Brain microvascular endothelial cell (primary cell): ENCODE measurements around the gene STS.

ENCODE experiments used
- DNase-seq: peaks from one replicate; pipeline ENCODE4 v3.0.0-alpha.2; 2020
- H3K27ac ChIP-seq: fragments of 250-450 bp; sonication (Bioruptor Pico); 2 replicates; pipeline ENCODE4 v1.5.1; 2020; ENCODE audit warnings: mild to moderate bottlenecking, moderate library complexity
- H3K27me3 ChIP-seq: fragments of 250-450 bp; sonication (Bioruptor Pico); replicated peaks from 2 replicates; pipeline ENCODE4 v1.5.1; 2020; ENCODE audit warnings: mild to moderate bottlenecking
- H3K36me3 ChIP-seq: fragments of 250-450 bp; sonication (Bioruptor Pico); replicated peaks from 2 replicates; pipeline ENCODE4 v1.5.1; 2020; ENCODE audit warnings: mild to moderate bottlenecking
- H3K4me3 ChIP-seq: 2 replicates; pipeline ENCODE4 v1.5.1; 2011; ENCODE audit warnings: low read depth, mild to moderate bottlenecking, control low read depth, low read length, moderate library complexity
- in situ Hi-C: cut with HindIII; loops from 2 replicates; pipeline ENCODE4 v1.10.0; 2017; ENCODE audit warnings: low sequenced_read_pairs, low pct_ligation_motif_present
- TF ChIP-seq, protein P1 (sequence below): IDR thresholded peaks from 2 replicates; pipeline ENCODE4 v1.5.1; 2011; ENCODE audit warnings: low read depth, mild to moderate bottlenecking, moderate library complexity, low read length, control low read depth, inconsistent platforms; ENCODE audit errors: missing control alignments

Gene STS, protein sequence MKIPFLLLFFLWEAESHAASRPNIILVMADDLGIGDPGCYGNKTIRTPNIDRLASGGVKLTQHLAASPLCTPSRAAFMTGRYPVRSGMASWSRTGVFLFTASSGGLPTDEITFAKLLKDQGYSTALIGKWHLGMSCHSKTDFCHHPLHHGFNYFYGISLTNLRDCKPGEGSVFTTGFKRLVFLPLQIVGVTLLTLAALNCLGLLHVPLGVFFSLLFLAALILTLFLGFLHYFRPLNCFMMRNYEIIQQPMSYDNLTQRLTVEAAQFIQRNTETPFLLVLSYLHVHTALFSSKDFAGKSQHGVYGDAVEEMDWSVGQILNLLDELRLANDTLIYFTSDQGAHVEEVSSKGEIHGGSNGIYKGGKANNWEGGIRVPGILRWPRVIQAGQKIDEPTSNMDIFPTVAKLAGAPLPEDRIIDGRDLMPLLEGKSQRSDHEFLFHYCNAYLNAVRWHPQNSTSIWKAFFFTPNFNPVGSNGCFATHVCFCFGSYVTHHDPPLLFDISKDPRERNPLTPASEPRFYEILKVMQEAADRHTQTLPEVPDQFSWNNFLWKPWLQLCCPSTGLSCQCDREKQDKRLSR

GRCh38 chrX:7147413-7147977 is at the start of gene STS:
TSS of gene STS (plus strand) at chrX:7147712. CDS start at chrX:7253200, 105,488 bp downstream.
- no peak for DNase-seq
- TF ChIP-seq, protein P1, sequence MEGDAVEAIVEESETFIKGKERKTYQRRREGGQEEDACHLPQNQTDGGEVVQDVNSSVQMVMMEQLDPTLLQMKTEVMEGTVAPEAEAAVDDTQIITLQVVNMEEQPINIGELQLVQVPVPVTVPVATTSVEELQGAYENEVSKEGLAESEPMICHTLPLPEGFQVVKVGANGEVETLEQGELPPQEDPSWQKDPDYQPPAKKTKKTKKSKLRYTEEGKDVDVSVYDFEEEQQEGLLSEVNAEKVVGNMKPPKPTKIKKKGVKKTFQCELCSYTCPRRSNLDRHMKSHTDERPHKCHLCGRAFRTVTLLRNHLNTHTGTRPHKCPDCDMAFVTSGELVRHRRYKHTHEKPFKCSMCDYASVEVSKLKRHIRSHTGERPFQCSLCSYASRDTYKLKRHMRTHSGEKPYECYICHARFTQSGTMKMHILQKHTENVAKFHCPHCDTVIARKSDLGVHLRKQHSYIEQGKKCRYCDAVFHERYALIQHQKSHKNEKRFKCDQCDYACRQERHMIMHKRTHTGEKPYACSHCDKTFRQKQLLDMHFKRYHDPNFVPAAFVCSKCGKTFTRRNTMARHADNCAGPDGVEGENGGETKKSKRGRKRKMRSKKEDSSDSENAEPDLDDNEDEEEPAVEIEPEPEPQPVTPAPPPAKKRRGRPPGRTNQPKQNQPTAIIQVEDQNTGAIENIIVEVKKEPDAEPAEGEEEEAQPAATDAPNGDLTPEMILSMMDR, result no peak
- in situ Hi-C loops, result no loop called here
- H3K4me3 ChIP-seq, result peak within 1 kb of the TSS; percentile 89
- H3K27ac ChIP-seq, result peak within 1 kb of the TSS; percentile 57
- H3K36me3 ChIP-seq, result no peaks in the 10 kb centered on the region
- H3K27me3 ChIP-seq, result no peaks in the 10 kb centered on the region

DNA sequence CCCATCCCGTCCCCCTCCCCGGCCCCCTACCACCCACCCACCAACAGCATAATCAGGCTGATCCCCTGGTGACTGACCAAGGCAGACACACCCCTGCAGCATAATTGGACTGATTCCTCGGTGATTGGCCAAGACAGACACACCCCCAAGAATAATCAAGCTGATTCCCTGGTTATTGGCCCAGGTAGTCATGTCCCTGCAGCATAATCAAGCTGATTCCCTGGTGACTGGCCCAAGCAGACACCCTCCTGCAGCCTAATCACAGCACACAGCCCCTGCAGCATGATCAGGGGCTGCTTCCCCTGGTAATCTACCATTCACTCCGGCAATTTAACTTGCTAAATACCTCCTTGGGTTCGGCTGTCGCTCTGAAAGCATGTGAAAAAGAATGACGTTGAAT is 47.5 kb upstream of the STS start:
- no peak for DNase-seq
- no peaks in the 10 kb centered on the region for H3K36me3 ChIP-seq
- no peaks in the 10 kb centered on the region for H3K27me3 ChIP-seq
- H3K4me3 ChIP-seq, result no peak overlapping the region
- TF ChIP-seq, protein P1, result no peak
- H3K27ac ChIP-seq, result no peak overlapping the region
- in situ Hi-C loops, result no loop called here

- in situ Hi-C loops, result no loop called here
- no peak for DNase-seq
- Histone ChIP-seq H3K27me3 (no peaks in the 10 kb centered on the region), H3K4me3 (no peak overlapping the region), H3K36me3 (no peaks in the 10 kb centered on the region), H3K27ac (no peak overlapping the region)
- TF ChIP-seq, protein P1, result no peak
Observed at GRCh38 chrX:7102119-7102518, 45.4 kb upstream of the STS start.

DNA sequence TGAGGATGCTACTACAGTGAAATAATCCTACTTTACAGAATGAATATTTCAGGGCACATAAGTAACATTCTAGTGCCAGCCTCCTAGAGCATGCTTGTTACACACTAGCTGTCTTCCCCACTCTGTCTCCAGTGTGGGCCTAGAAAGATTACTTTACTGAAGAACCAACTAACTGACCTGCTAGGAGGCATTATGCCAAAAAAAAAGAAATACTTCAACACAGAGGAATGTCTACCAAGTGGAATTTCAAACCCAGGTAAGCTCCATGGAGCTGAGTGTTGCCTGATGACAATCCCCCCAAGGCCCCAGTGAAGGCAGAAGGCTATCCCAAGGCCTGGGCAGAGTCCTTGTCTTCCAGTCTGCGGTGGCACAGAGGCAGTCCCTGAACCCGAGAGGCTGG is 40.9 kb upstream of the STS start:
- TF ChIP-seq, protein P1, result no peak
- no peak overlapping the region for H3K27ac ChIP-seq
- in situ Hi-C loops, result no loop called here
- no peaks in the 10 kb centered on the region for H3K27me3 ChIP-seq
- H3K36me3 ChIP-seq, result no peaks in the 10 kb centered on the region
- no peak overlapping the region for H3K4me3 ChIP-seq
- DNase-seq, result no peak

DNA sequence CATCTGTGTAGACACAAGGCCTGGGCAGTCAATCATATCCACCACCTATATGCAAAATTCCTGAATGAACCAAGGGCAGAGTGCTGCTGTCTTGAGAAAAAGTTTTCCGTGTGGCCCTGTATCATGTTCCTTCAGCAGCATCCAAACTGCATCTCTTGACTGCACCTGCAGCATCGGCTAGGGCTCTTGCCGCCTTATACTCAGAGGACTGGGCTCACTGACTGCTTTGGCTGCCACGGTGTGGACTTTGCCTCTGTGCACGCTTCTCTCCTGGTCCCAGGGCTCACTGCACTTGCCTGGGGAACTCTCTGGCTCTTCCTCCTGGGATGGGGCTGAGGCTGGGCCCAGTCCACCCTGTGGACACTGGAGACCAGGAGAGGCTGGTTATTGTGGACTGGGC is 39.5 kb upstream of the STS start:
- Histone ChIP-seq H3K4me3 (no peak overlapping the region), H3K27me3 (no peaks in the 10 kb centered on the region), H3K36me3 (no peaks in the 10 kb centered on the region), H3K27ac (no peak overlapping the region)
- TF ChIP-seq, protein P1, result no peak
- in situ Hi-C loops, result no loop called here
- DNase-seq, result no peak
